GM23338 (cell line): ENCODE results near the gene SH2D2A. TPM values are rescaled to one million over a fixed set of nuclear protein-coding genes. Genes with fewer than 3 reads are reported as not detected.

Source experiments
- ATAC-seq: fragments of 200-7000 bp; cut with Tn5 transposase; 3 replicates; pipeline ENCODE4 v1.9.1; 2020
- DNase-seq: peaks from one replicate; pipeline ENCODE4 v3.0.0-alpha.2; 2015; ENCODE audit warnings: low spot score
- H2AFZ ChIP-seq: fragments of 200-600 bp; sonication (generic); 2 replicates; pipeline ENCODE4 v1.8.0; 2016; ENCODE audit warnings: antibody characterized with exemption, mild to moderate bottlenecking, moderate library complexity
- H3F3A ChIP-seq: fragments of 200-600 bp; sonication (generic); replicated peaks from 2 replicates; pipeline ENCODE4 v1.8.0; 2017; ENCODE audit warnings: antibody characterized with exemption, mixed run types, low read depth
- H3K27ac ChIP-seq: fragments of 200-600 bp; sonication (generic); 2 replicates; pipeline ENCODE4 v1.6.1; 2016; ENCODE audit warnings: low read depth
- H3K27me3 ChIP-seq: fragments of 200-600 bp; sonication (generic); 2 replicates; pipeline ENCODE4 v1.8.0; 2016; ENCODE audit warnings: mild to moderate bottlenecking, mixed run types, moderate library complexity; ENCODE audit not compliant: insufficient read depth
- H3K36me3 ChIP-seq: fragments of 200-600 bp; sonication (generic); 2 replicates; pipeline ENCODE4 v1.8.0; 2016; ENCODE audit warnings: mild to moderate bottlenecking; ENCODE audit not compliant: insufficient read depth
- H3K4me1 ChIP-seq: fragments of 200-600 bp; sonication (generic); 2 replicates; pipeline ENCODE4 v1.8.0; 2016; ENCODE audit warnings: mild to moderate bottlenecking, moderate library complexity; ENCODE audit not compliant: insufficient read depth
- H3K4me2 ChIP-seq: fragments of 200-600 bp; sonication (generic); 2 replicates; pipeline ENCODE4 v1.7.1; 2017; ENCODE audit warnings: mixed run types
- H3K4me3 ChIP-seq: fragments of 200-600 bp; sonication (generic); 2 replicates; pipeline ENCODE4 v1.6.1; 2016; ENCODE audit warnings: mixed run types
- H3K79me2 ChIP-seq: fragments of 200-600 bp; sonication (generic); replicated peaks from 2 replicates; pipeline ENCODE4 v1.8.0; 2017; ENCODE audit warnings: mild to moderate bottlenecking; ENCODE audit not compliant: insufficient read depth
- H3K9me2 ChIP-seq: fragments of 200-600 bp; sonication (generic); 2 replicates; pipeline ENCODE4 v1.8.0; 2017; ENCODE audit not compliant: insufficient read depth
- H4K20me1 ChIP-seq: fragments of 200-600 bp; sonication (generic); replicated peaks from 2 replicates; pipeline ENCODE4 v1.8.0; 2017; ENCODE audit warnings: mild to moderate bottlenecking; ENCODE audit not compliant: insufficient read depth
- H3K27ac Mint-ChIP-seq: 2 replicates; pipeline ENCODE4 v1.8.0; 2020; ENCODE audit warnings: inconsistent platforms, mild to moderate bottlenecking, moderate library complexity, mixed read lengths
- H3K27me3 Mint-ChIP-seq: 3 replicates; pipeline ENCODE4 v1.8.0; 2022; ENCODE audit warnings: low read depth, mild to moderate bottlenecking, moderate library complexity, mixed read lengths, inconsistent platforms; ENCODE audit not compliant: insufficient read depth, poor library complexity
- H3K36me3 Mint-ChIP-seq: 3 replicates; pipeline ENCODE4 v1.8.0; 2021; ENCODE audit warnings: low read depth, mild to moderate bottlenecking, inconsistent platforms, moderate library complexity, mixed read lengths
- H3K4me1 Mint-ChIP-seq: 3 replicates; pipeline ENCODE4 v1.8.0; 2020; ENCODE audit warnings: mild to moderate bottlenecking, inconsistent platforms, mixed read lengths
- H3K4me3 Mint-ChIP-seq: 3 replicates; pipeline ENCODE4 v1.8.0; 2021; ENCODE audit warnings: moderate library complexity, mild to moderate bottlenecking, inconsistent platforms, mixed read lengths
- H3K9me3 Mint-ChIP-seq: 3 replicates; pipeline ENCODE4 v1.8.0; 2020; ENCODE audit warnings: moderate library complexity, mild to moderate bottlenecking, inconsistent platforms, mixed read lengths
- CREB1 ChIP-seq: fragments of 250-450 bp; sonication (Bioruptor Pico); IDR thresholded peaks from 2 replicates; pipeline ENCODE4 v1.5.0; 2020; ENCODE audit warnings: low read depth, mild to moderate bottlenecking, moderate library complexity
- ETS1 ChIP-seq: IDR thresholded peaks from 2 replicates; pipeline ENCODE4 v1.6.1; 2016; ENCODE audit warnings: antibody characterized with exemption
- EZH2 ChIP-seq: fragments of 200-600 bp; sonication (generic); IDR thresholded peaks from one replicate; pipeline ENCODE4 v1.8.0; 2017; ENCODE audit warnings: antibody characterized with exemption, mild to moderate bottlenecking, low read depth; ENCODE audit not compliant: unreplicated experiment
- EZH2phosphoT487 ChIP-seq: fragments of 200-600 bp; sonication (generic); IDR thresholded peaks from one replicate; pipeline ENCODE4 v1.8.1; 2018; ENCODE audit warnings: antibody characterized with exemption; ENCODE audit not compliant: unreplicated experiment
- JUNB ChIP-seq: IDR thresholded peaks from one replicate; pipeline ENCODE4 v1.6.1; 2016; ENCODE audit warnings: antibody characterized with exemption; ENCODE audit not compliant: unreplicated experiment
- NANOG ChIP-seq: IDR thresholded peaks from 2 replicates; pipeline ENCODE4 v1.6.1; 2016; ENCODE audit warnings: antibody characterized with exemption, borderline replicate concordance
- REST ChIP-seq: IDR thresholded peaks from one replicate; pipeline ENCODE4 v1.6.1; 2018; ENCODE audit warnings: antibody characterized with exemption; ENCODE audit not compliant: unreplicated experiment
- STAT1 ChIP-seq: IDR thresholded peaks from one replicate; pipeline ENCODE4 v1.6.1; 2016; ENCODE audit warnings: antibody characterized with exemption; ENCODE audit not compliant: unreplicated experiment
- ZNF114 ChIP-seq: fragments of 250-450 bp; sonication (Bioruptor Pico); IDR thresholded peaks from 2 replicates; pipeline ENCODE4 v1.5.0; 2020; ENCODE audit warnings: mild to moderate bottlenecking, moderate library complexity
- ZNF331 ChIP-seq: fragments of 250-450 bp; sonication (Bioruptor Pico); IDR thresholded peaks from 2 replicates; pipeline ENCODE4 v1.5.0; 2020; ENCODE audit warnings: low read depth, mild to moderate bottlenecking, moderate library complexity
- polyA plus RNA-seq: library from polyadenylated mRNA; unstranded; fragments of >200 nt; fragmentation: Nextera tagmentation; extraction: Ambion mirVana; gene quantifications from 2 replicates; pipeline ENCODE4 v1.2.1, GENCODE V29; 2016
- total RNA-seq: library from RNA; depleted of rRNA; stranded (reverse); fragments of >200 nt; shearing (Covaris generic); gene quantifications from 2 replicates; pipeline ENCODE4 v1.2.3, GENCODE V29; 2014
- TF ChIP-seq, protein P1 (sequence below), 2 experiments: fragments of 200-600 bp in 1 of 2; sonication (generic) in 1 of 2; conservative IDR thresholded peaks; 2 replicates each; pipeline versions ENCODE4 v1.5.1 to v1.6.1; 2016 to 2017; ENCODE audit warnings: antibody characterized with exemption in 2 of 2, low read depth in 2 of 2, mild to moderate bottlenecking in 2 of 2, moderate library complexity in 1 of 2
- TF ChIP-seq, protein P2 (sequence below): fragments of 250-450 bp; sonication (Bioruptor Pico); IDR thresholded peaks from 2 replicates; pipeline ENCODE4 v1.5.0; 2020; ENCODE audit warnings: mild to moderate bottlenecking, moderate library complexity

The SH2D2A gene
- total and polyA plus RNA-seq, 2 experiments from 2014 or later, result 5.5 to 11.5 TPM

- TF ChIP-seq ETS1 (no peak), JUNB (no peak), EZH2phosphoT487 (no peak), STAT1 (no peak), NANOG (no peak), CREB1 (CRISPR knock-in tag) (no peak), ZNF114 (CRISPR knock-in tag) (no peak), ZNF331 (CRISPR knock-in tag) (no peak)
- TF ChIP-seq, protein P1, sequence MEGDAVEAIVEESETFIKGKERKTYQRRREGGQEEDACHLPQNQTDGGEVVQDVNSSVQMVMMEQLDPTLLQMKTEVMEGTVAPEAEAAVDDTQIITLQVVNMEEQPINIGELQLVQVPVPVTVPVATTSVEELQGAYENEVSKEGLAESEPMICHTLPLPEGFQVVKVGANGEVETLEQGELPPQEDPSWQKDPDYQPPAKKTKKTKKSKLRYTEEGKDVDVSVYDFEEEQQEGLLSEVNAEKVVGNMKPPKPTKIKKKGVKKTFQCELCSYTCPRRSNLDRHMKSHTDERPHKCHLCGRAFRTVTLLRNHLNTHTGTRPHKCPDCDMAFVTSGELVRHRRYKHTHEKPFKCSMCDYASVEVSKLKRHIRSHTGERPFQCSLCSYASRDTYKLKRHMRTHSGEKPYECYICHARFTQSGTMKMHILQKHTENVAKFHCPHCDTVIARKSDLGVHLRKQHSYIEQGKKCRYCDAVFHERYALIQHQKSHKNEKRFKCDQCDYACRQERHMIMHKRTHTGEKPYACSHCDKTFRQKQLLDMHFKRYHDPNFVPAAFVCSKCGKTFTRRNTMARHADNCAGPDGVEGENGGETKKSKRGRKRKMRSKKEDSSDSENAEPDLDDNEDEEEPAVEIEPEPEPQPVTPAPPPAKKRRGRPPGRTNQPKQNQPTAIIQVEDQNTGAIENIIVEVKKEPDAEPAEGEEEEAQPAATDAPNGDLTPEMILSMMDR (conservative IDR thresholded peaks at IDR 0.05; ENCODE audit: low read depth in 2 of 2), result no peak
These were observed 39.7 kb downstream of the SH2D2A start (continued) for GRCh38 chr1:156776942-156777341.

DNA sequence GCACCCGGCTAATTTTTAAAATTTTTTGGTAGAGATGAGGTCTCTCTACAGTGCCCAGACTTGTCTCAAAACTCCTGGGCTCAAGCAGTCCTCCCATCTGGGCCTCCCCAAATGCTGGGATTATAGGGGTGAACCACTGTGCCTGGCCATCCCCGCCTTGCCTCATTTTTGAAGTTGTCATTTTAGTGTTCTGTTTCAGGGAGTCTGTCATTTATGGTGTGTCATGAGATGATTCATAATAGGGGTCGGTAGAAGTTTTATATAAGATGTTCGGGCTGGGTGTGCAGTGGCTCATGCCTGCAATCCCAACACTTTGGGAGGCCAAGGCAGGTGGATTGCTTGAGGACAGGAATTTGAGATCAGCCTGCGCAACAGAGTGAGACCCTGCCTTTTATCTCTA is 40.8 kb downstream of the SH2D2A start:
- Histone ChIP-seq H3K4me3 (no peak overlapping the region), H3K27ac (0 out of 2 replicates have a peak overlapping the region, but pooled peaks have one; percentile 59), H3K27me3 (no peaks in the 10 kb centered on the region), H4K20me1 (peaks cover 70% of the 10 kb centered on the region), H3K36me3 (no peaks in the 10 kb centered on the region; the same call in 1 of the 2 replicates), H3K4me1 (peaks cover 1% of the 10 kb centered on the region), H3F3A (peaks cover 10% of the 10 kb centered on the region), H3K4me2 (no peak overlapping the region), H3K9me2 (no peaks in the 10 kb centered on the region), H2AFZ (no peak overlapping the region), H3K79me2 (peaks cover 99% of the 10 kb centered on the region)
- H3K36me3 Mint-ChIP-seq, result peaks cover 22% of the 10 kb centered on the region
- peaks cover 10% of the 10 kb centered on the region for H3K4me1 Mint-ChIP-seq
- no peak for ATAC-seq
- H3K4me3 Mint-ChIP-seq, result no peak overlapping the region
- H3K27ac Mint-ChIP-seq, result no peak overlapping the region
- peaks cover 7% of the 10 kb centered on the region for H3K27me3 Mint-ChIP-seq
- H3K9me3 Mint-ChIP-seq, result no peaks in the 10 kb centered on the region
- DNase-seq, result no peak
- no peak for TF ChIP-seq ZNF331 (CRISPR knock-in tag)
- no peak for TF ChIP-seq REST
- no peak for TF ChIP-seq STAT1
- no peak for TF ChIP-seq JUNB
- TF ChIP-seq NANOG, result no peak
- TF ChIP-seq, protein P2, sequence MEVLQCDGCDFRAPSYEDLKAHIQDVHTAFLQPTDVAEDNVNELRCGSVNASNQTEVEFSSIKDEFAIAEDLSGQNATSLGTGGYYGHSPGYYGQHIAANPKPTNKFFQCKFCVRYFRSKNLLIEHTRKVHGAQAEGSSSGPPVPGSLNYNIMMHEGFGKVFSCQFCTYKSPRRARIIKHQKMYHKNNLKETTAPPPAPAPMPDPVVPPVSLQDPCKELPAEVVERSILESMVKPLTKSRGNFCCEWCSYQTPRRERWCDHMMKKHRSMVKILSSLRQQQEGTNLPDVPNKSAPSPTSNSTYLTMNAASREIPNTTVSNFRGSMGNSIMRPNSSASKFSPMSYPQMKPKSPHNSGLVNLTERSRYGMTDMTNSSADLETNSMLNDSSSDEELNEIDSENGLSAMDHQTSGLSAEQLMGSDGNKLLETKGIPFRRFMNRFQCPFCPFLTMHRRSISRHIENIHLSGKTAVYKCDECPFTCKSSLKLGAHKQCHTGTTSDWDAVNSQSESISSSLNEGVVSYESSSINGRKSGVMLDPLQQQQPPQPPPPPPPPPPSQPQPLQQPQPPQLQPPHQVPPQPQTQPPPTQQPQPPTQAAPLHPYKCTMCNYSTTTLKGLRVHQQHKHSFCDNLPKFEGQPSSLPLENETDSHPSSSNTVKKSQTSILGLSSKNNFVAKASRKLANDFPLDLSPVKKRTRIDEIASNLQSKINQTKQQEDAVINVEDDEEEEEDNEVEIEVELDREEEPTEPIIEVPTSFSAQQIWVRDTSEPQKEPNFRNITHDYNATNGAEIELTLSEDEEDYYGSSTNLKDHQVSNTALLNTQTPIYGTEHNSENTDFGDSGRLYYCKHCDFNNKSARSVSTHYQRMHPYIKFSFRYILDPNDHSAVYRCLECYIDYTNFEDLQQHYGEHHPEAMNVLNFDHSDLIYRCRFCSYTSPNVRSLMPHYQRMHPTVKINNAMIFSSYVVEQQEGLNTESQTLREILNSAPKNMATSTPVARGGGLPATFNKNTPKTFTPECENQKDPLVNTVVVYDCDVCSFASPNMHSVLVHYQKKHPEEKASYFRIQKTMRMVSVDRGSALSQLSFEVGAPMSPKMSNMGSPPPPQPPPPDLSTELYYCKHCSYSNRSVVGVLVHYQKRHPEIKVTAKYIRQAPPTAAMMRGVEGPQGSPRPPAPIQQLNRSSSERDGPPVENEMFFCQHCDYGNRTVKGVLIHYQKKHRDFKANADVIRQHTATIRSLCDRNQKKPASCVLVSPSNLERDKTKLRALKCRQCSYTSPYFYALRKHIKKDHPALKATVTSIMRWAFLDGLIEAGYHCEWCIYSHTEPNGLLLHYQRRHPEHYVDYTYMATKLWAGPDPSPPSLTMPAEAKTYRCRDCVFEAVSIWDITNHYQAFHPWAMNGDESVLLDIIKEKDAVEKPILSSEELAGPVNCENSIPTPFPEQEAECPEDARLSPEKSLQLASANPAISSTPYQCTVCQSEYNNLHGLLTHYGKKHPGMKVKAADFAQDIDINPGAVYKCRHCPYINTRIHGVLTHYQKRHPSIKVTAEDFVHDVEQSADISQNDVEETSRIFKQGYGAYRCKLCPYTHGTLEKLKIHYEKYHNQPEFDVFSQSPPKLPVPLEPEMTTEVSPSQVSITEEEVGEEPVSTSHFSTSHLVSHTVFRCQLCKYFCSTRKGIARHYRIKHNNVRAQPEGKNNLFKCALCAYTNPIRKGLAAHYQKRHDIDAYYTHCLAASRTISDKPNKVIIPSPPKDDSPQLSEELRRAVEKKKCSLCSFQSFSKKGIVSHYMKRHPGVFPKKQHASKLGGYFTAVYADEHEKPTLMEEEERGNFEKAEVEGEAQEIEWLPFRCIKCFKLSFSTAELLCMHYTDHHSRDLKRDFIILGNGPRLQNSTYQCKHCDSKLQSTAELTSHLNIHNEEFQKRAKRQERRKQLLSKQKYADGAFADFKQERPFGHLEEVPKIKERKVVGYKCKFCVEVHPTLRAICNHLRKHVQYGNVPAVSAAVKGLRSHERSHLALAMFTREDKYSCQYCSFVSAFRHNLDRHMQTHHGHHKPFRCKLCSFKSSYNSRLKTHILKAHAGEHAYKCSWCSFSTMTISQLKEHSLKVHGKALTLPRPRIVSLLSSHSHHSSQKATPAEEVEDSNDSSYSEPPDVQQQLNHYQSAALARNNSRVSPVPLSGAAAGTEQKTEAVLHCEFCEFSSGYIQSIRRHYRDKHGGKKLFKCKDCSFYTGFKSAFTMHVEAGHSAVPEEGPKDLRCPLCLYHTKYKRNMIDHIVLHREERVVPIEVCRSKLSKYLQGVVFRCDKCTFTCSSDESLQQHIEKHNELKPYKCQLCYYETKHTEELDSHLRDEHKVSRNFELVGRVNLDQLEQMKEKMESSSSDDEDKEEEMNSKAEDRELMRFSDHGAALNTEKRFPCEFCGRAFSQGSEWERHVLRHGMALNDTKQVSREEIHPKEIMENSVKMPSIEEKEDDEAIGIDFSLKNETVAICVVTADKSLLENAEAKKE (CRISPR knock-in tag), result no peak
- no peak for TF ChIP-seq EZH2
- no peak for TF ChIP-seq EZH2phosphoT487
